ENCODE results near the gene MIA2.
"Not testable (repeated sequence)": the region's sequence is repeated elsewhere in the genome, so short reads cannot be mapped to it uniquely, and the experiment has no call there.

MIA2 gene

DNA sequence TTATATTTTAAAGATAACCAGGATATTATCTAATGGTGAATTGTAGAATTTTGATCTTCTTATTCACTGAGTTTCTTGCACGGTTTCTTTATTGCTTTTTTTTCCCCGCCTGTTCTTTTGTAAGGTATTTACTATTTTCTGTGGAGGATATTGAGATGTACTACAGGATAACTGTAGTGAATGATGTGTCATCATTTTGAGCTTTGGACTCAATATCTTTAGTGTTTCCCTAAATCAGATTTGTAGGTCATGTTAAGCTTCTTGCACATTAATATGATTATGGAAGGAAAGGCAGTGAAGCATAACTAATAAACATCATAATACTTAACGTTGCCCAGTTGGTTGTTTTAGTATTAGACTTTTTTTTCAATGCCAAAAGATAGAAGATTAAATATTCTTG, 117.2 kb downstream of the MIA2 start:
- peak; percentile 99 for FAIRE-seq

GRCh38 chr14:39351708-39352107, 118.0 kb downstream of the MIA2 start:
- DNase-seq (ENCODE audit: insufficient read length, low spot score): no peak
- no peak for FAIRE-seq
- TF ChIP-seq CTCF (IDR thresholded peaks at IDR 0.05; ENCODE audit: insufficient read depth, missing control alignments): no peak

More for the DNA sequence above, 117.2 kb downstream of the MIA2 start:
- TF ChIP-seq CTCF (IDR thresholded peaks at IDR 0.05; ENCODE audit: insufficient read depth, missing control alignments): no peak
- DNase-seq (ENCODE audit: insufficient read length, low spot score): no peak

- DNase-seq (ENCODE audit: insufficient read length, low spot score); FAIRE-seq: not testable (repeated sequence)
Observed at GRCh38 chr14:39359069-39359468, 125.4 kb downstream of the MIA2 start.

GRCh38 chr14:39360316-39360715, 126.6 kb downstream of the MIA2 start:
- DNase-seq (ENCODE audit: insufficient read length, low spot score) (no peak), FAIRE-seq (no peak)
- no peak for TF ChIP-seq CTCF (IDR thresholded peaks at IDR 0.05; ENCODE audit: insufficient read depth, missing control alignments)

DNA sequence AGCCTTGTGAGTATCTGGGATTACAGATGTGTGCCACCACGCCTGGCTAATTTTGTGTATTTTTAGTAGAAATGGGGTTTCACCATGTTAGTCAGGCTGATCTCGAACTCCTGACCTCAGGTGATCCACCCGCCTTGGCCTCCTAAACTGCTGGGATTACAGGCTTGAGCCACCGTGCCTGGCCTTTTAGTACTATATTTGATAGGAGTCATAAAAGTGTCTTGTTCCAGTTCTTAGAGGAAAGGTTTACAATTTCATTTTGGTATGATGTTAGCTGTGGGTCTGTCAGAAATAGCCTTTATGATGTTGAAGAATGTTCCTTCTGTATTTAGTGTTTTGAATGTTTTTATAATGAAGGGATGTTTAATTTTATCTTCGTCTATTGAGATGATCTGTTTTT, 127.8 kb downstream of the MIA2 start:
- DNase-seq (ENCODE audit: insufficient read length, low spot score); FAIRE-seq: not testable (repeated sequence)

- no peak for DNase-seq (ENCODE audit: insufficient read length, low spot score)
- TF ChIP-seq CTCF (IDR thresholded peaks at IDR 0.05; ENCODE audit: insufficient read depth, missing control alignments): no peak
- no peak for FAIRE-seq
Observed at GRCh38 chr14:39364509-39364908, 130.8 kb downstream of the MIA2 start.

DNA sequence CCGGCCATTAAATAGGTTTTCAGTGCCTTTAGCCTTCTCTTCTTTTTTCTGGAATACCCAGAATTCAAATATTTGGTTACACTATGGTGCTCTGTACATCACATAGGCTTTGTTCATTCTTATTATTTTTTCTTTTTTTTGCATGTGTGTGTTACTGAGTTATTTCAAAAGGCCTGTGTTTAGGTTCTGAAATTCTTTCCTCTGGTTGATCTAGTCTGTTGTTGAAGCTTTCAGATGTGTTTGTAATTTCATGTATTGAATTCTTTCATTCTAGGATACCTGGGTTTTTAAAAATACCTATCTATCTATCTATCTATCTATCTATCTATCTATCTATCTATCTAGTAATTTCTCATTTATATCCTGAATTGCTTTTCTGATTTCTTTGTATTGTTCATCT, 131.6 kb downstream of the MIA2 start:
- no peak for TF ChIP-seq CTCF (IDR thresholded peaks at IDR 0.05; ENCODE audit: insufficient read depth, missing control alignments)
- FAIRE-seq (no peak), DNase-seq (ENCODE audit: insufficient read length, low spot score) (no peak)

- FAIRE-seq (no peak), DNase-seq (ENCODE audit: insufficient read length, low spot score) (no peak)
- no peak for TF ChIP-seq CTCF (IDR thresholded peaks at IDR 0.05; ENCODE audit: insufficient read depth, missing control alignments)
Observed at GRCh38 chr14:39366460-39367386, 133.0 kb downstream of the MIA2 start.

All from D721Med (cell line).